ENCODE results near the gene EBI3.

DNA sequence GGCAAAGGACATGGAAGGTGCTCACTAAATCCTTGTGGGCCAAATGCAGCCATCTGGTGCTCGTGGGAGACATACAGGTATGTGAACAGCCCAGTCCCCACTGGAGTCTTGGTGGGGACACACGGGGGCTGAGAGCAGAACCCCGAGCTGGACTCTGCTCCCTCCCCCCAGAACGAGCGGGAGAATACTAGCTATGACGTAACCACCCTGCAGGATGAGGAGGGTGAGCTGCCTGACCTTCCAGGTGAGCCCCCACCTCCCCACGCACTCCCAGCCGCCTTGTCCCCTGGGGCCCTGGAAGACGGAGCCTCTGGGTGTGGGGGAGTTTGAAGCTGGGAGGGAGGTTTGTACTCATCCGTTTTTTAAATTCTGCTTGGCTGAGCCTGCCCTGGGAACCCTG, 13.5 kb upstream of the EBI3 start:
- no peak for TF ChIP-seq CTCF (IDR thresholded peaks at IDR 0.05 in 4 of 5, conservative IDR thresholded peaks at IDR 0.05 in 1 of 5)
- no peak for TF ChIP-seq POLR2A (IDR thresholded peaks at IDR 0.05)
